Right lung (tissue), 10 donors: ENCODE results near the gene CHN1. TPM values are rescaled to one million over a fixed set of nuclear protein-coding genes. Genes with fewer than 3 reads are reported as not detected.

Source experiments
- DNase-seq, 2 donors: peaks; one replicate each; pipeline ENCODE4 v3.0.0-alpha.2; 2013
- long read RNA-seq, 8 donors: transcript quantifications; one replicate each; lab custom pipeline, GENCODE V29; 2026
- polyA plus RNA-seq, 5 donors: library from polyadenylated mRNA; unstranded; fragments of 120-200 nt; gene quantifications; one replicate each; pipeline versions ENCODE4 v1.2.1 to v1.2.3, GENCODE V29; 2013; ENCODE audit warnings: inconsistent platforms in 1 of 5, low replicate concordance in 1 of 5; ENCODE audit not compliant: insufficient read length in 5 of 5, insufficient read depth in 1 of 5

CHN1 gene, protein sequence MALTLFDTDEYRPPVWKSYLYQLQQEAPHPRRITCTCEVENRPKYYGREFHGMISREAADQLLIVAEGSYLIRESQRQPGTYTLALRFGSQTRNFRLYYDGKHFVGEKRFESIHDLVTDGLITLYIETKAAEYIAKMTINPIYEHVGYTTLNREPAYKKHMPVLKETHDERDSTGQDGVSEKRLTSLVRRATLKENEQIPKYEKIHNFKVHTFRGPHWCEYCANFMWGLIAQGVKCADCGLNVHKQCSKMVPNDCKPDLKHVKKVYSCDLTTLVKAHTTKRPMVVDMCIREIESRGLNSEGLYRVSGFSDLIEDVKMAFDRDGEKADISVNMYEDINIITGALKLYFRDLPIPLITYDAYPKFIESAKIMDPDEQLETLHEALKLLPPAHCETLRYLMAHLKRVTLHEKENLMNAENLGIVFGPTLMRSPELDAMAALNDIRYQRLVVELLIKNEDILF
- 100 to 1,000 TPM in 3 of 5 donors, 10 to 100 TPM in 2; 85.6 to 155 (median 112) TPM for polyA plus RNA-seq
- long read RNA-seq, donor 1, transcript CHN1-201 (7 exons, 2,047 nt) = major isoform, 15 of 54 reads
- long read RNA-seq, donor 1, partial matches to known transcripts = 37 of 54 reads
- long read RNA-seq, donor 1, other reads (novel, unspliced or antisense) = 0 of 54 reads
- long read RNA-seq, donor 2, transcript CHN1-201 (7 exons, 2,047 nt) = major isoform, 12 of 14 reads
- long read RNA-seq, donor 2, partial matches to known transcripts = 0 of 14 reads
- long read RNA-seq, donor 2, other reads (novel, unspliced or antisense) = 0 of 14 reads
- long read RNA-seq, donor 3, transcript CHN1-201 (7 exons, 2,047 nt) = major isoform, 10 of 15 reads
- long read RNA-seq, donor 3, partial matches to known transcripts = 0 of 15 reads
- long read RNA-seq, donor 3, other reads (novel, unspliced or antisense) = 0 of 15 reads
- long read RNA-seq, donor 4, transcript CHN1-201 (7 exons, 2,047 nt) = major isoform, 9 of 13 reads
- long read RNA-seq, donor 4, partial matches to known transcripts = 0 of 13 reads
- long read RNA-seq, donor 4, other reads (novel, unspliced or antisense) = 0 of 13 reads
- long read RNA-seq, donor 5, transcript CHN1-201 (7 exons, 2,047 nt) = major isoform, 11 of 31 reads
- long read RNA-seq, donor 5, partial matches to known transcripts = 14 of 31 reads
- long read RNA-seq, donor 5, other reads (novel, unspliced or antisense) = 0 of 31 reads
- long read RNA-seq, donor 6, transcript CHN1-201 (7 exons, 2,047 nt) = major isoform, 21 of 28 reads
- long read RNA-seq, donor 6, partial matches to known transcripts = 0 of 28 reads
- long read RNA-seq, donor 6, other reads (novel, unspliced or antisense) = 0 of 28 reads
- long read RNA-seq, donor 7, transcript CHN1-201 (7 exons, 2,047 nt) = major isoform, 7 of 7 reads
- long read RNA-seq, donor 7, partial matches to known transcripts = 0 of 7 reads
- long read RNA-seq, donor 7, other reads (novel, unspliced or antisense) = 0 of 7 reads
- long read RNA-seq, donor 8, transcript CHN1-201 (7 exons, 2,047 nt) = major isoform, 6 of 7 reads
- long read RNA-seq, donor 8, partial matches to known transcripts = 0 of 7 reads
- long read RNA-seq, donor 8, other reads (novel, unspliced or antisense) = 0 of 7 reads

DNA sequence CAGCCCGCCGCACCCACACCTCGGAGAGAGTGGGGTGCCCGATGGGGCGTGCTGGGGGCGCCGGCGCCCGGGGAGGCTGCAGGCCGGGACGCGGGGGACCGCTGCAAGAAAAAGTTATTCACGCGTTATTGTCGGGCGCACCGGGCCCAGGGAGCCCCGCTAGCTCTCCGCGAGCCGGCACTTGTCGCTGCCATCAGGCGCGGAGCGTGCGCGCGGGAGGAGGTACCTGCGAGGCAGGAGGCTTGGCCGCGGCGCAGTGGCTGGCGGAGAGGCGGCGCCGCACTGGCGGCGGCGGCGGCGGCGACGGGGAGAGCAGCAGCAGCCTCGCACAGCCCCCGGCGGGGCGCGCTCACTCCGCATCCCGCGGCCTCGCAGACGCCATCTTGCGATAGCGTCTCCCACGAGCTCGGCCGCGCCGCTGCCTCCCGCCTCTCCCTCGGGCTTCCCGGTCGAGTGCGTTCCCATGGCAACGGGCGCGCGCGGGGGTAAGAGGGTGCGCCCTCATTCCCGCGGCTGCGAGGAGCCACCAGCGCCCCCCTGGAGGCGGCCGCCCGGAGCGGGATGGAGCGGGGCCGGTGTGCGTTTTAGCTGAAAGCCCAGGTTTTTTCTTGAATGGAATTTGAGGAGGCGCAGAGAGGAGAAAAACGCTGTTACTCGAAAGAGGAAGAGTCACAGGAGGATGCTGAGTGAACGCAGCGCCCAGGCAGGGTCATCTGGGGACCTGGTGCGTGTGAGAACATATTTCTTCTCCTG is at the start of gene CHN1:
CHN1 (minus strand) TSS at position 402 of the 753 bp plus-strand sequence. CDS start 469 bp downstream, outside the sequence.
- peak; percentile 77 to 78 for DNase-seq

DNA sequence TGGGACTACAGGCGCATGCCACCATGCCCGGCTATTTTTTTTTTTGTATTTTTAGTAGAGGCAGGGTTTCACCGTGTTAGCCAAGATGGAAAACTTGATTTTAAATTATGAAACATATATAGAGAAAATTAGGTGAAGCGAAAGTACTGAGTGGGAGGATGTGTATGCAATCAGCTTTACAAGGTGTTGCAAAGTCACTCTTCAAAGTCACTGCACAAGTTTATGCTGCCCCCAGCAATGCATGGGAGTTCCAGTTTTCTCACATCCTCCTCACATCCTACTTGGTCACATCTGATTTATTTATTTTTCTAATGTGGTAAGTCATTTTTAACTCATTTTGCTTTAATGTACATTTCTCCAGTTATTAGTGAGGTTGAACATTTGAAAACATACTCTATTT is 49.2 kb upstream of the CHN1 start:
- DNase-seq = no peak

DNA sequence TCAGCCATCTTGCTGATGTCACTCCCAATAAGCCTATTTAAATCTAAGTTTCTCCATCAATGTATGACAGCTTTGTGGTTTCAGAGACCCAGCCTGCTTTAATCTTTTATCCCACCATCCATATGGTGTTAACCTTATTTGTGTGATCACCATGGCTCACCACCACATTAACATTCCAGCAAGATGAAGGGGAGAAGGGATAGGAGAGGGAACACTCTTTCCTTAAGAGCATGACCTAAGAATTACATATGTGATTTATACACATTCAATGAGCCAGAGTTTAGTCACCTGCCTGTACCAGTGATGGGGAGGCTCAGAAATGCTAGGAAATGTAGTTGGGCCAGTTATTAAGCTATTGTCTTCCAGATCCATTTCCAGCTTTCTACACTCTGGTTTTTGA is 44.5 kb upstream of the CHN1 start:
- no peak for DNase-seq

DNA sequence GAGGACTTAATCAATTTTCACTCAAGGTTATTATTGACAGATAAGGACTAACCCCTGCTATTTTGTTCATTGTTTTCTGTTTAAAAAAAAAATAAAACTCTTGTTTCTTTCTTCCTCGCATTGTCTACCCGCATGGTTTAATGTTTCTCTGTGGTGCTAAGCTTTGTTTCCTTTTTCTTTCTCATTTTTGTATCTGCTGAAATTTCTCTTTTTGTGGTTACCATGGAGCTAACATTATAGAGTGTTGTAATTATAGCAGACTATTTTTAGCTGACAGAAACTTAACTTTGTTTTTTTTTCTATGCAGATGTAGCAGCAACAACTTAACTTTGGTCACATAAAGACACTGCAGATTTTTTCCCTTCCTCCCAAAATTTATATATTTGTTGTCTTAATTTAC is 43.1 kb upstream of the CHN1 start:
- DNase-seq = no peak

DNA sequence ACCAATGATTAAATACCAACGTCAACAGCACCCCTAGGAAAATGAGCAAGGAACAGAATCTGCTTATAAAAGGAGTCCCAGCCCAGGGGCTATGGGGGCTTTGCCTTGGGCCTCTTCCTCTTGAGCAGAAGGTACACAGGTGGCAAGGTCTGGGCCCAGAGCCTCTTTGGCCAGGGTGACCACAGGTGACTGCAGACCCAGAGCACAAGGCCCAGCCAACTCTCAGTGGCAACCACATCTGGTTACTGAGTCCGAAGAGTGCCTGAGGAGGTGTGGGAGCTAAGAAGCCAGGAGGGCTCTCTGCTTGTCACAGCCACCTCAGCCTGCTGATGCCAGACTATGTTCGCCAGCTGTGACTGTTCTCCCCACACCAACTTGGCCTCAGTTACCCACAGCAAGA is 34.3 kb upstream of the CHN1 start:
- no peak for DNase-seq

DNA sequence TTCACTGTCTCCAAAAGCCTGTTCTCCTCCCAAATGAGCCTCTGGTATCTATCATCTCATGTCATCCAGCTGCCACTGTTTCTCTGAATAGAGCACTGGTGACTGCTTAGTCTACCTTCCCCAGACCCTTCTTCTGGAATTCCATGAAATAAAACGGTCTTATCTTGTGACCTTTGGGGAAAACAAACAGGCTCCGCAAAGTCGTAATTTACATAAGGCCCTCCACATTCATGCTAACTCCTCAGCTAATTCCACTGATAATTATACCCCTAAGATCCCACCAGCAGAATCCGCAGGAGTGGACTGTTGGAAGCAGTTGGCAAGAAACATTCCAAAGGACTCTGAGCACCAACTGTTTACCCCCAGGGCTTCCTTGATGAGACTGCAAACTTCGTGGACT is 33.9 kb upstream of the CHN1 start:
- DNase-seq = no peak

DNA sequence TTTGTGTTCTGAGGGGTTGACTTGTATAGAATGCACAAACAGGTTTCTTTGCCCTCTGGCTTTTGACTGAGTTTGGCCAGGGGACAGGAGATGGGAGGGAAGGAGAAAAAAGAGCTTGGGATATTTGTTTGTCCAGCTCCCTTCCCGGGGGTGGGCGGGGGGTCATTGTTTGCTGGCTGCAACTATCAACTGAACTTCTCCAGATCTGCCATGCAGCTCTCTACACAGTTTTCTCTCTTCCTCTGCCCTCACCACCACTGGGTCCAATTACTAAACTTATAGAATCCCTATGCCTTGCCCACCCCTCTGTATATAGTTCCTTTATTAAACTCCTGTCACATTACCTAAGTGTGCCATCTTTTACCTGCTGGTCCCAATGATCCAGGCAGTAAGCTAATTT is 32.8 kb upstream of the CHN1 start:
- DNase-seq = no peak

DNA sequence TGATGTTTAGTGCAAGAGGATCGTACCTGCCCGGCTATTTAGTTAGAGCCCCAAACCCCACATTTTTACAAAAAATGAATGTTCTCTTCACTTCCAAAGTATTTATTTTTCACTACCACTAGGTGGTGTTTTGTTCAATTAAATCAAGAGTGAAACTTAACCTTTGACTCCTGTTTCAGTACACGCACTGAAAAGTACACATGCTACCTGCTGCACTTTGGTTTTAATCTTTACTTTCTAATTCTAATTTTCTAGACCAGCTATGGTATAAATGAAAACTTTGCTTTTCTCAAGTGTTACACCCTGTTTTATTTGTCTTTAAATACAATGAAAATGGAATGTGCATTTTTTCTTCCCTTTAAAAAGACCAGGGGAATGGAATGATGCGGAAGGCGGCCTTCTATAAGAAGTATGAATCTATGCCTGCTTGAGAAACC is 31.4 kb upstream of the CHN1 start:
- DNase-seq = peak in 1 of 2 donors; percentile 3

DNA sequence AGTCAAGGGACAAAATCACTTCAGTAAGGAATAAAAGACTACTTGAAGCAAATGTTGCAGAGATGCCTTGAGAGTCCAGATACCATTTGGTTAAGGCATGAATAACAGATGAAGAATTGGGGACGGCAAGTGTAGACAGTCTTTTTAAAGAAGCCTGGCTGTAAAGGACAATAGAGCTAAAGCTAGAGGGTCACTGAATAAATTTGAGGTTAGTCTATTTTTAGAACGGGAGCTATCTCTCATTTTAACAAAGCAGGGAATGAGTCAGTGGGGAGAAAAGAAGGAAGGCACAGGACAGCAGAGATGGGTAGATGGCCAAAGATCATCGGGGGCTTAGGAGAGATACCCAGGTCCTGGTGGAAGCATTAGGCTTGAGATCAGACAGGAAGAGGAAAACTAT is 30.6 kb upstream of the CHN1 start:
- no peak for DNase-seq

DNA sequence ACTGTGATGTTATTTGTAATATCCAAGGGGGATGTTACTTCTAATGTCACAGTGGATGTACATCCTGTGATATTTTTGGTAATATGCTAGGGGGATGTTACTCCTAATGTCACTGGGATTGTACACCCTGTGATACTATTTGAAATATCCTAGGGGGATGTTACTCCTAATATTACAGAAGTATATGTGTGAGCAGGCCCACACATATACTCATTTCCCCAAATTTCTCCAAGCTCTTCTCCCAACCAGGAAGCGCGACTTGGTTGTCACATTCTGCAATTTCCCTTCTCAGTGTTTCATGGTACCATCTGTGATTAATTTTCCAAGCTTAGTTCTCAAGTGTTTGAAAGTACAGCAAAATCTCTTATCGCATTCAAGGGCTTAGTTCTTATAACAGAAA is 29.5 kb upstream of the CHN1 start:
- DNase-seq = no peak

DNA sequence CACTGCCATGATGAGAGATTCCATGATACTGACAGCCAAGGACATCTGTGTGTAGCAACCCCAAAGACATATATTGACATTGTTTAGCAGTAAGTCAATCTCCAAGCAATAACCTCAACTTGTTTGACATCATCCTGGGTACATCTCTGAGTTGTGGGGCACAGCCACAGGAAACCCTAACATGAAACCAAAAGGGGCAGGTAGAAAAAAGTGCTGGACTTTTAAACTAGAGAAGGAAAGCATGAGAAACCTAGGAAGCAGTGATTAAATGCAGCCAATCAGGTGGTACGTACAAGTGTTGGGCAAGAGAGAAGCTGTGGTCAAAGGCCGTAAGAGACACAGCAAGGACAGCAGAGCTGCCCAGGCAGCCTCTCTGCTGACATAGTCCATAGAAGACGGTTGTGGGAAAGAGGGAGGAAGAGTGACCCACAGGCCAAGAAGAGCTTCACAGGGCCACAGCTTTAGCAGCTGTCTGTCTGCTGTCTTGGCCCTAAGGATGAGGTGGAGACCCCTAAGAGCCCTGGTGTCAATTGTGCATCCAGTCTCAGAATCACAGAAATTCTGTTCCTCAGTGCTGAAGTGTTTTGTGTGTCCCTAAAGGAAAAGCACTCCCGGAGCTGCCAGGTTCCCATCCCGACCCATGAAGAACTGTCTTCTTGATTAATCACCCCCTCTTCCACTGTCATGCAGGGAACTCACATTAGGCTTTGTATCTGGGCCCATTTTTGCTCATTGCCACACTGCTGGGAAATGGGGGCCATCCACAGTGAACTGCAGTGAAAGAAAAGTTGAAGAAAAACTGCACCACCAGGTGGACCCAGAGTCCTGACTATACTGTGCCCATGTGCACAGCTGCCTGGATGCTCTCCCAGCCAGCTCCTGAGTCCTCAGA is 25.4 kb upstream of the CHN1 start:
- DNase-seq = no peak

DNA sequence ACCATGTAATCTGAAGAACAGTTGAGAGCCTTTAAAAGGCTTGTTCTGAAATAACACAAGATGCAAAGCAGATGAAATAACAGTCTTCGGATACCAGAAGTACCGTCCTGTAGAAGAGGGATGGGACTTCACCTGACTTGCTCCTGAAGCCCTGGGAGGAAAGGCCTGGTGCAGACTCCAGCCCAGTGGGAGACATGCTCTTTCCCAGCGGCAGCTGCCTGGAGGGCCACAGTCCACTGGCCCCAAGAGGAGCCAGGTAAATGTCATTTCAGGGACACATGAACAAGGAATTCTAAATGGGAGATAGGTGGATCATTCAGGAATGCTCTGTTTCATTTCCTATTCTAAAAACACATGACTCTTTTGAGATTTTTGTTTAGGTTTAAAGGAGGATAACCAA is 22.6 kb upstream of the CHN1 start:
- DNase-seq = no peak

DNA sequence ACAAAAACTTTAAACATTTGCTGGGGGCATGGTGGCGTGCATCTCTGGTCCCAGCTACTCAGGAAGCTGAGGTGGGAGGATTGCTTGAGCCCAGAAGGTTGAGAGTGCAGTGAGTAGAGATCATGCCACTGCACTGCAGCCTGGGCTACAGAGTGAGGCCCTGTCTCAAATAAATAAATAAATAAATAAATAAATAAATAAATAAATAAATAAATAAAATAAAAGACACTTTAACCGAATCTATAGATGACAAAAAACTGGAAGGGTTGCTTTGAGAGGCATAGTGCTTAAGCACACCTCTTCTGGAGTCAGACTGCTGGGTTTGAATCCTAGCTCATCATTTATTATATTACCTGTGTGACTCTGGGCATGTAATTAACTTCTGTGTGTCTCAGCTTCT is 21.2 kb upstream of the CHN1 start:
- no peak for DNase-seq

DNA sequence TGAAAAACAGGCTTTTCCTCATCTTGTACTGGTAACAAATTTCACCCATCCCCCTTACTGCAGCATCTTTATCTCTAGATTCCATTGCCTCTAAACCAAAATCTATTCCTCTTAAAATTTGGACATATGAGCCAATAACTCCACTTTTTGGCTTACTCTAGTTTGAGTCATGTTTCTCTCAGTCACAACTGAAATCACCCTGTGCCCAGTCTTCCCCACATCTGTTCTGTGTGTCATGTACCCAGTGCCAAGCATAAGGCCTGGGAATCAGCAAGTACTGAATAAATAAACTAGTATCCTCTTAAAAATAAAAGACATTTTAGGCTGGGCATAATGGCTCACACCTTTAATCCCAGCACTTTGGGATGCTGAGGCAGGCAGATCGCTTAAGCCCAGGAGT is 20.8 kb upstream of the CHN1 start:
- DNase-seq = no peak

DNA sequence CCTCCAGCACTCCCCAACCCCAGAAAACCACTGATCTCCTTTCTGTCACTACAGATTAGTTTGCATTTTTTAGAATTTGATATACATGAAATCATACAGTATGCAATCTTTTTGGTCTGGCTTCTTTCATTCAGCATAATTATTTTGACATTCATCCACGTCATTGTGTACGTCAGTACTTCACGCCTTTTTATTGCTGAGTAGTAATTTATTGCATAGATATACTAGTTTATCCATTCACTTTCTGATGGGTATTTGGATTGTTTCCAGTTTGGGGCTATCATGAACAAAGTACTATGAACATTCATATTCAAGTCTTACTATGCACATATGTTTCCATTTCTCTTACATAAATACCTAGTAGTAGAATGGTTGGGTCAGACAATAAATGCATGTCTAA is 20.1 kb upstream of the CHN1 start:
- DNase-seq = no peak

DNA sequence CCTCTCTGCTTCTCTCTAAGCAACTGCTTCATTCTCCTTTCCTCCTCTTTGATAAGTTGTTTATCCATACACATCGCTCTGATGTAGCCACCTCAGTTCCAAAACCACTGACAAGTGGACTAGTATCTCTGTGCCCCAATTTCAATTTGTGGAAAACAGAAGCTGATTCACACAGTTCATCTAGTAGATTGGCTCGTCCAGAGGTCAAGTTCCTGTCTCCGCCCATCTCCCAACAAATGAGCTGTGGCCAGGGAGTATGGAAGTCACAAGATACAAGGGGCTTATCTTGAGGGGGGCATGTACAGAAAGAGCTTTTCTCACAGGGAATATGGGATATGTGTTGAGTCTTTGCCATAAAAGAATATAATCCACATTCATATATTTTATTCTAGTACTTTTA is 17.7 kb upstream of the CHN1 start:
- no peak for DNase-seq

DNA sequence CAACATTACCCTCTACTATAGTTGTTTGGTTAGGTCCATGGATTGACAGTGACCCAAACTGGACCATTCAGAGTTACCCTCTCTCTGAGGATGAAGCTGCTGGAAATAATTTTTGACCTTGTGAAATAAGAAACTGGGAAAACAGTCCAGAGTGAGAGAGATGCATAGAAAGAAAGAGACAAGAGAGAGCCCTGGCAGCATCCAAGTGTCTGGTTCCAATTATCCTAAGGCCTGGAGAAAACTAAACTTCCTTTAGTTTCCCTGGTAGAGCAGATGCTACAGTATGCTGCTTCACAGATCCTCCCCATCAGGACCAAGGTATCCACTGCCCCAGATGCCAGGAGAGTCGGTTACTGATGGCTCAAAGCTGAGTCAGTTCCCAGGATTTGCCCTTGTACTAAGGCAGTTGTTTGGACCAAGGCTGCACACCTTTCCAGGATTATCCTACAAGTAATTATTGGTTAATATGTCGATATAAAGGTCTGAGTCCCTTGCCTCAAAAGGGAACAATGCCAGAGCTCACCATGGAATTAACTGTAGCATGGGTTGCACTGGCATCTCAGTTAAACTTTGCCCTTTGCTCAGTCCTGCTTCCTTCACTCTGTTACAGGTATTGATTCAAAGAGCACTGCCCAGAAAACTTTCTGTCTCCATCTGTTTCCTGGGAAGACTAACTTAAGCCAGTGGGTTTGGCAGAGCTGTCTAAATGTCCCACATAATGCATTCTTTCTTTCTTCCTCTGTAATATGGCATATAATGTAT is 14.6 kb upstream of the CHN1 start:
- DNase-seq = no peak

DNA sequence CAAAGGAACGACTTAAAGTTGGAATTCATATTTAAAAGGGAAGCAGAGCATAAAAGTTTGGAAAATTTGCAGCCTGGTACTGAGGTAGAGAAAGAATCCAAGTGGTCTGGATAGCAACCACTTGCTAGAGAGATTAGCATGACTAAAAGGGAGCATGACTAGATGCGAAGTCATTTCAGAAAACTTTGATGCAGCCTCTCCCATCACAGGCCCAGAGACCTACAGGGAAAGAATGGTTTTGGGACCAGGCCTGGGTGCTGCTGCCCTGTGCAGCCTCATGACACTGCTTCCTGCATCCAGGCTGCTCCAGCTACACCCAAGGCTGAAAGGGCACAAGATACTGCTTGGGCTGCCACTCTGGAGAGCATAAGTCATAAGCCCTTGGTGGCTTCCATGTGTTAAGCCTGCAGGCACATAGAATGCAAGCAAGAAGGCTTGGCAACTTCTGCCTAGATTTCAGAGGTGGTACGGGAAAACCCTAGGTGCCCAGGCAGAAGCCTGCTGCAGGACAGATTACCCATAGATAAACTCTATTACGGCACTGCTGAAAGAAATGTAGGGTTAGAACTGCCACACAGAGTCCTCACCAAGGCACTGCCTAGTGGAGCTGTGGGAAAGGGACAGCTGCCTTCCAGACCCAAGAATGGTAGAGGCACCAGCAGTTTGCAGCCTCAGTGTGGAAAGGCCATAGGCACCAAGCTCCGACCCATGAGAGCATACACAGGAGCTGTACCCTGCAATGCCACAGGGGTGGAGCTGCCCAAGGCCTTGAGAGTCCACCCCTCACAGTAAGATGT is 12.6 kb upstream of the CHN1 start:
- no peak for DNase-seq
